Measurements from ENCODE around the gene KRTAP5-5. TPM values are rescaled to one million over a fixed set of nuclear protein-coding genes. Genes with fewer than 3 reads are reported as not detected.

Gene KRTAP5-5
- total and polyA plus RNA-seq, 2 experiments from 2014 or later = not detected

GRCh38 chr11:1670905-1671371, 41.4 kb downstream of the KRTAP5-5 start:
- no peak for DNase-seq (ENCODE audit: low read depth in 1 of 2, low spot score in 1 of 2)
- no peak for TF ChIP-seq CTCF (IDR thresholded peaks at IDR 0.05; ENCODE audit: low read depth, low read length)
- Histone ChIP-seq H3K4me3 (no peak overlapping the region), H3K9me3 (ENCODE audit: low read depth) (no peaks in the 10 kb centered on the region), H3K36me3 (no peaks in the 10 kb centered on the region), H3K4me1 (ENCODE audit: low read depth) (peaks cover 14% of the 10 kb centered on the region), H3K27ac (no peak overlapping the region), H3K27me3 (no peaks in the 10 kb centered on the region)

DNA sequence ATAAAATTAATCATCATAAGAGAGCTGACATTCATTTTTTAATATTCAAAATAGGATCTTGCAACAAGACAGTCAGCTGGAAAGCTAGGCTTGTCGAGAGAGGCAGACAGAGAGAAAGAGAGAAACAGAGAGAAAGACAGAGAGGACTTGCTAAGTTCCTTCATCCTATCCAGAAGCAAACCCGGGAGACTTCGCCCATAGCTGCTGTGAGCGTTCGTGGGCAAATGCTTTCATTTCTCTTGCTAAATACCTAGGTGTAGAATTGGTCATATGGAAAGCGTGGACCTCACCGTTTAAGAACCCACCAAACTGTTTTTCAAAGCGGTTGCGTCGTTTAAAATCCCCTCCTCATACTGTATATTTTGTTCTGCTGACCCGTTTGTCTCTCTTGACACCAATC, 42.1 kb downstream of the KRTAP5-5 start:
- DNase-seq (ENCODE audit: low read depth in 1 of 2, low spot score in 1 of 2) = no peak
- TF ChIP-seq CTCF (IDR thresholded peaks at IDR 0.05; ENCODE audit: low read depth, low read length) = no peak
- no peaks in the 10 kb centered on the region for H3K36me3 ChIP-seq
- no peaks in the 10 kb centered on the region for H3K27me3 ChIP-seq
- no peaks in the 10 kb centered on the region for H3K9me3 ChIP-seq (ENCODE audit: low read depth)
- no peak overlapping the region for H3K4me3 ChIP-seq
- H3K4me1 ChIP-seq (ENCODE audit: low read depth) = peaks cover 14% of the 10 kb centered on the region
- H3K27ac ChIP-seq = no peak overlapping the region

- DNase-seq (ENCODE audit: low read depth in 1 of 2, low spot score in 1 of 2) = no peak
- no peak for TF ChIP-seq CTCF (IDR thresholded peaks at IDR 0.05; ENCODE audit: low read depth, low read length)
- Histone ChIP-seq H3K4me3 (no peak overlapping the region), H3K9me3 (ENCODE audit: low read depth) (no peaks in the 10 kb centered on the region), H3K27me3 (no peaks in the 10 kb centered on the region), H3K4me1 (ENCODE audit: low read depth) (peaks cover 6% of the 10 kb centered on the region), H3K27ac (no peak overlapping the region), H3K36me3 (no peaks in the 10 kb centered on the region)
Observed at GRCh38 chr11:1672613-1673350, 43.2 kb downstream of the KRTAP5-5 start.

DNA sequence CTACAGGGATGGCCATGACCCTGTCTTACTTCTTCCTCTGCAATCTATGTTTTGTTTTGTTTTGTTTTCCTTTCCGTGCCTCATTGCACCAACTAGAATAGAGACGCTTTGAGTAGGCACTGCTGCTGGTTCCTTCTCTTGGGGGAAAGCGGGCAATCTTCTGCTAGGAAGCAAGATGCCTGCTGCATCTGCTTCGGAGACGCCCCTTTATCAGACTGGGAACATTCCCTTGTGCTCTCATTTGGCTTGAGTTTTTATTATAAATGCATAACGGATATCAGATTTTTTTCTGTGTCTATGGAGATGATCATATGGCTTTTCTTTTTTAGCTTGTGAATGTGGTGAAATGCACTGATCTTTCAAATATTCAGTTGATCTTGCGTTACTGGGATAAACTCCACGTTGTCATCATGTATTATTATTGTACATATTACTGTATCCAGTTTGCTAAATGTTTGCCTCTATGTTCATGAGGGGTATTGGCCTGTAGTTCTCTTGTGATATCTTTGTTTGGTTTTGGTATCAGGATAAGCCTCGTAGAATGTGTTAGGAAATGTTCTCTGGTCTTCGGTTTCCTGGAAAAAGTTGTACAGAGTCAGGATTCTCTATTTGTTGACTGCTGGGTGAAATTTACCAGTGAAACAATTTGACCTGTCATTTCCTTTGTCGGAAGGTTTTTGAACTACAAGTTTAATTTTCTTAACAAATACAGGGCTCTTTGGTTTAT, 44.0 kb downstream of the KRTAP5-5 start:
- H3K9me3 ChIP-seq (ENCODE audit: low read depth) = no peaks in the 10 kb centered on the region
- H3K4me3 ChIP-seq = no peak overlapping the region
- H3K36me3 ChIP-seq = no peaks in the 10 kb centered on the region
- no peaks in the 10 kb centered on the region for H3K27me3 ChIP-seq
- no peak for DNase-seq (ENCODE audit: low read depth in 1 of 2, low spot score in 1 of 2)
- no peak overlapping the region for H3K27ac ChIP-seq
- TF ChIP-seq CTCF (IDR thresholded peaks at IDR 0.05; ENCODE audit: low read depth, low read length) = no peak
- H3K4me1 ChIP-seq (ENCODE audit: low read depth) = no peaks in the 10 kb centered on the region

GRCh38 chr11:1674173-1675131, 44.9 kb downstream of the KRTAP5-5 start:
- Histone ChIP-seq H3K4me1 (ENCODE audit: low read depth) (no peaks in the 10 kb centered on the region), H3K4me3 (no peak overlapping the region), H3K9me3 (ENCODE audit: low read depth) (no peaks in the 10 kb centered on the region), H3K27ac (no peak overlapping the region), H3K27me3 (no peaks in the 10 kb centered on the region), H3K36me3 (no peaks in the 10 kb centered on the region)
- DNase-seq (ENCODE audit: low read depth in 1 of 2, low spot score in 1 of 2) = no peak
- no peak for TF ChIP-seq CTCF (IDR thresholded peaks at IDR 0.05; ENCODE audit: low read depth, low read length)

All from cardiac muscle cell (in vitro differentiated cells and primary cell).